Panc1 (cell line): Measurements from ENCODE around the gene CREM. TPM values are rescaled to one million over a fixed set of nuclear protein-coding genes. Genes with fewer than 3 reads are reported as not detected.

Experiments used
- ATAC-seq: fragments of 200-7000 bp; cut with Tn5 transposase; 2 replicates; pipeline ENCODE4 v1.9.1; 2020; ENCODE audit warnings: mild to moderate bottlenecking, moderate library complexity
- BruUV-seq: library from RNA; stranded (reverse); fragments of 400-500 nt; replicated peaks from 2 replicates; lab custom pipeline; 2021; lab: Mats Ljungman, UMichigan
- CTCF ChIA-PET: fragments of 300-600 bp; sonication (Branson Sonifier 250); formaldehyde crosslinking; loops from one replicate; lab custom pipeline; 2022; ENCODE audit warnings: antibody characterized with exemption; lab: Charles Lee
- POLR2A ChIA-PET: fragments of 300-600 bp; sonication (Branson Sonifier 250); formaldehyde crosslinking; loops from one replicate; lab custom pipeline; 2022; ENCODE audit warnings: antibody characterized with exemption; lab: Charles Lee
- DNase-seq: peaks from one replicate; pipeline ENCODE4 v3.0.0-alpha.2; 2010; ENCODE audit warnings: low read depth, low spot score
- H3K27ac ChIP-seq: 2 replicates; pipeline ENCODE4 v1.5.1; 2011; ENCODE audit warnings: mild to moderate bottlenecking, low read length, inconsistent platforms
- H3K27me3 ChIP-seq: fragments of 200-500 bp; sonication (Bioruptor generic); 2 replicates; pipeline ENCODE4 v1.6.0; 2014; ENCODE audit warnings: low read length, inconsistent platforms; ENCODE audit not compliant: control insufficient read depth, insufficient read depth
- H3K36me3 ChIP-seq: fragments of 200-500 bp; sonication (Bioruptor generic); 2 replicates; pipeline ENCODE4 v1.5.1; 2014; ENCODE audit warnings: inconsistent platforms, mild to moderate bottlenecking, low read length, moderate library complexity; ENCODE audit not compliant: control insufficient read depth, insufficient read depth
- H3K4me1 ChIP-seq: 2 replicates; pipeline ENCODE4 v1.5.1; 2011; ENCODE audit warnings: inconsistent platforms, mild to moderate bottlenecking, low read length, moderate library complexity; ENCODE audit not compliant: control insufficient read depth, insufficient read depth
- H3K4me3 ChIP-seq, 2 experiments: 2 replicates each; pipeline ENCODE4 v1.5.1; 2011 to 2012; ENCODE audit warnings: low read depth in 2 of 2, low read length in 2 of 2, mild to moderate bottlenecking in 2 of 2, inconsistent platforms in 1 of 2, moderate library complexity in 1 of 2
- H3K9me3 ChIP-seq: fragments of 200-500 bp; sonication (Bioruptor generic); 2 replicates; pipeline ENCODE4 v1.5.1; 2014; ENCODE audit warnings: low read depth, mild to moderate bottlenecking, inconsistent platforms, low read length, moderate library complexity; ENCODE audit not compliant: control insufficient read depth, insufficient read depth
- POLR2AphosphoS5 ChIP-seq: IDR thresholded peaks from 2 replicates; pipeline ENCODE4 v1.6.1; 2012; ENCODE audit warnings: mild to moderate bottlenecking, low read depth, low read length, moderate library complexity
- SIN3A ChIP-seq: IDR thresholded peaks from 2 replicates; pipeline ENCODE4 v1.6.1; 2012; ENCODE audit warnings: low read depth, mild to moderate bottlenecking, low read length, moderate library complexity, borderline replicate concordance; ENCODE audit not compliant: insufficient read depth
- TCF7L2 ChIP-seq: IDR thresholded peaks from 2 replicates; pipeline ENCODE4 v1.6.1; 2011; ENCODE audit warnings: mild to moderate bottlenecking, low read depth, low read length, inconsistent platforms
- in situ Hi-C: cut with HindIII; loops from 2 replicates; pipeline ENCODE4 v1.10.0; 2016; ENCODE audit warnings: low sequenced_read_pairs, low pct_unique_long_range_greater_than_20kb
- intact Hi-C: fragments of 100-400 bp; cut with micrococcal nuclease; formaldehyde crosslinking; loops from one replicate; pipeline ENCODE4 v1.10.0; 2022; ENCODE audit not compliant: unreplicated experiment
- total RNA-seq: library from RNA; stranded (reverse); gene quantifications from one replicate; pipeline ENCODE4 v1.2.1, GENCODE V29; 2021; ENCODE audit not compliant: unreplicated experiment
- TF ChIP-seq, protein P1 (sequence below), 2 experiments: IDR thresholded peaks; 2 replicates each; pipeline ENCODE4 v1.6.1; 2011 to 2012; ENCODE audit warnings: low read depth in 2 of 2, control low read depth in 1 of 2, low read length in 1 of 2, mild to moderate bottlenecking in 1 of 2, moderate library complexity in 1 of 2; ENCODE audit not compliant: insufficient read depth in 1 of 2
- TF ChIP-seq, protein P2 (sequence below): fragments of 450-650 bp; IDR thresholded peaks from 2 replicates; pipeline ENCODE4 v1.5.1; 2017; ENCODE audit warnings: mild to moderate bottlenecking

CREM gene
- total RNA-seq, 1 experiment from 2014 or later: 13.7 TPM

DNA sequence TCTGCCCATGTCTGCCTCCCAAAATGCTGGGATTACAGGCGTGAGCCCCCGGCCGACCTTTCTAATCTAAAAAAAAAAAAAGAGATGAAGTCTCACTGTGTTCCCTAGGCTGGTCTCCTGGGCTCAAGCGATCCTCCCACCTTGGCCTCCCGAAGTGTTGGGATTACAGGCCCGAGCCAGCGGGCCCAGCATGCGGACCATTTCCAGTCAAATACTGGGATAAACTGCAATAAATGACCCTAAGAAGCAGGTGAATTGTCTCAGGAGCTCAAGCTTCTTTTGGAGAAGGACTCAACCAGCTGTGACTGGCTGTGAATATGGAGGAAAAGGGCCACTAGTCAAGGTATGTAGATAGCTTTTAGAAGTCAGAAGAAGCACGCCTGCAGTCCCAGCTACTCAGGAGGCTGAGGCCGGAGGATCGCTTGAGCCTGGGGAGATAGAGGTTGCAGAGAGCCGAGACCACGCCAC is 550 bp upstream of the CREM start:
- ATAC-seq: no peak; the same call in 1 of the 2 replicates
- intact Hi-C loops: loop anchor here (2.0 kb wide), 1 partner anchor 71 kb away; no protein-coding TSS in a partner anchor
- in situ Hi-C loops: no loop called here
- peak overlapping the region; percentile 67 to 91 for H3K4me3 ChIP-seq
- TF ChIP-seq, protein P1, sequence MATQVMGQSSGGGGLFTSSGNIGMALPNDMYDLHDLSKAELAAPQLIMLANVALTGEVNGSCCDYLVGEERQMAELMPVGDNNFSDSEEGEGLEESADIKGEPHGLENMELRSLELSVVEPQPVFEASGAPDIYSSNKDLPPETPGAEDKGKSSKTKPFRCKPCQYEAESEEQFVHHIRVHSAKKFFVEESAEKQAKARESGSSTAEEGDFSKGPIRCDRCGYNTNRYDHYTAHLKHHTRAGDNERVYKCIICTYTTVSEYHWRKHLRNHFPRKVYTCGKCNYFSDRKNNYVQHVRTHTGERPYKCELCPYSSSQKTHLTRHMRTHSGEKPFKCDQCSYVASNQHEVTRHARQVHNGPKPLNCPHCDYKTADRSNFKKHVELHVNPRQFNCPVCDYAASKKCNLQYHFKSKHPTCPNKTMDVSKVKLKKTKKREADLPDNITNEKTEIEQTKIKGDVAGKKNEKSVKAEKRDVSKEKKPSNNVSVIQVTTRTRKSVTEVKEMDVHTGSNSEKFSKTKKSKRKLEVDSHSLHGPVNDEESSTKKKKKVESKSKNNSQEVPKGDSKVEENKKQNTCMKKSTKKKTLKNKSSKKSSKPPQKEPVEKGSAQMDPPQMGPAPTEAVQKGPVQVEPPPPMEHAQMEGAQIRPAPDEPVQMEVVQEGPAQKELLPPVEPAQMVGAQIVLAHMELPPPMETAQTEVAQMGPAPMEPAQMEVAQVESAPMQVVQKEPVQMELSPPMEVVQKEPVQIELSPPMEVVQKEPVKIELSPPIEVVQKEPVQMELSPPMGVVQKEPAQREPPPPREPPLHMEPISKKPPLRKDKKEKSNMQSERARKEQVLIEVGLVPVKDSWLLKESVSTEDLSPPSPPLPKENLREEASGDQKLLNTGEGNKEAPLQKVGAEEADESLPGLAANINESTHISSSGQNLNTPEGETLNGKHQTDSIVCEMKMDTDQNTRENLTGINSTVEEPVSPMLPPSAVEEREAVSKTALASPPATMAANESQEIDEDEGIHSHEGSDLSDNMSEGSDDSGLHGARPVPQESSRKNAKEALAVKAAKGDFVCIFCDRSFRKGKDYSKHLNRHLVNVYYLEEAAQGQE (IDR thresholded peaks at IDR 0.05; ENCODE audit: insufficient read depth in 1 of 2, low read depth in 2 of 2, low read length in 1 of 2): no peak
- TF ChIP-seq TCF7L2: no peak
- TF ChIP-seq, protein P2, sequence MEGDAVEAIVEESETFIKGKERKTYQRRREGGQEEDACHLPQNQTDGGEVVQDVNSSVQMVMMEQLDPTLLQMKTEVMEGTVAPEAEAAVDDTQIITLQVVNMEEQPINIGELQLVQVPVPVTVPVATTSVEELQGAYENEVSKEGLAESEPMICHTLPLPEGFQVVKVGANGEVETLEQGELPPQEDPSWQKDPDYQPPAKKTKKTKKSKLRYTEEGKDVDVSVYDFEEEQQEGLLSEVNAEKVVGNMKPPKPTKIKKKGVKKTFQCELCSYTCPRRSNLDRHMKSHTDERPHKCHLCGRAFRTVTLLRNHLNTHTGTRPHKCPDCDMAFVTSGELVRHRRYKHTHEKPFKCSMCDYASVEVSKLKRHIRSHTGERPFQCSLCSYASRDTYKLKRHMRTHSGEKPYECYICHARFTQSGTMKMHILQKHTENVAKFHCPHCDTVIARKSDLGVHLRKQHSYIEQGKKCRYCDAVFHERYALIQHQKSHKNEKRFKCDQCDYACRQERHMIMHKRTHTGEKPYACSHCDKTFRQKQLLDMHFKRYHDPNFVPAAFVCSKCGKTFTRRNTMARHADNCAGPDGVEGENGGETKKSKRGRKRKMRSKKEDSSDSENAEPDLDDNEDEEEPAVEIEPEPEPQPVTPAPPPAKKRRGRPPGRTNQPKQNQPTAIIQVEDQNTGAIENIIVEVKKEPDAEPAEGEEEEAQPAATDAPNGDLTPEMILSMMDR: no peak
- TF ChIP-seq SIN3A: no peak
- TF ChIP-seq POLR2AphosphoS5: no peak
- no peak for DNase-seq
- POLR2A ChIA-PET: interaction anchor here (0.7 to 1.4 kb wide), 2 partner anchors 70 to 455 kb away, joined by 4 to 5 read pairs; no protein-coding TSS in a partner anchor
- H3K36me3 ChIP-seq: peaks cover 3% of the 10 kb centered on the region; the same call in 1 of the 2 replicates
- no peaks in the 10 kb centered on the region for H3K9me3 ChIP-seq
- H3K27me3 ChIP-seq: no peaks in the 10 kb centered on the region
- peaks cover 3% of the 10 kb centered on the region; the same call in 1 of the 2 replicates for H3K4me1 ChIP-seq
- CTCF ChIA-PET: interaction anchor here (0.7 to 2.5 kb wide), 2 partner anchors 46 to 70 kb away, joined by 5 to 9 read pairs; no protein-coding TSS in a partner anchor
- peak overlapping the region; percentile 91 for H3K27ac ChIP-seq
- TSS peak; percentile 80 for BruUV-seq

DNA sequence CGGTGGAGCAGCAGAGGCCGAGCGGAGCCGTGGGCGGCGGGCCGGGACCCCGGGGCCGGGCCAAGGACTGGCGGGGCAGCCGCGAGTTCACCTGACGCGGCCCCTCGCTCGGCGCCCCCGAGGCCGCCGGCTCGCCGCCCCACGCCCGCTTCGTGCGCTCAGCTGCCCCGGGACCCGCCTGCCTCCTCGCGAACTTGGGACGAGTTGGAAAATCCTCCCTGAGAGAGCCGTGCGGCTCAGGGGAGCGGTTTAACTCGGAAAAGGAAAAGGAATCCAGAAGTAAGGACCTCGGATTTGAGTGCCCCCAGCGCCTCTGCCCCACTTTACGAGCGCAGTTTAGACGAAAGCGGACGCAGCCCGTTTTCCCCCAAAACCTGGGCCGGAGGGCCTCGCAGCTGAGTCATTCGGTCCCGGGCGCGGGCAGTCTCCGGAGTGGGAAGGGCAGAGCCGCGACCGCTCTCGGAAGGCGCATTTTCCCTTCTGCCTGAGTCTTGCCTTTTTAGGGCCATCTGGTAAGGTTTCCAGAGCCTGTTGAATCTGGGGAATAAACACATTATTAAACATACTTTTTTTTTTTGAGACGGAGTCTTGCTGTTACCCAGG is 744 bp downstream of the CREM start:
- Histone ChIP-seq H3K27me3 (no peaks in the 10 kb centered on the region), H3K4me1 (peaks cover 3% of the 10 kb centered on the region; the same call in 1 of the 2 replicates), H3K4me3 (peak overlapping the region; percentile 89 to 91), H3K36me3 (peaks cover 3% of the 10 kb centered on the region; the same call in 1 of the 2 replicates), H3K9me3 (no peaks in the 10 kb centered on the region), H3K27ac (peak overlapping the region; percentile 89)
- ATAC-seq (peak; percentile 23; the same call in 1 of the 2 replicates), DNase-seq (no peak)
- BruUV-seq: TSS peak; percentile 79
- ChIA-PET POLR2A (interaction anchor here (0.7 to 1.4 kb wide), 2 partner anchors 68 kb away, joined by 5 to 6 read pairs; no protein-coding TSS in a partner anchor), CTCF (interaction anchor here (0.7 to 2.5 kb wide), 2 partner anchors 60 to 68 kb away, joined by 3 to 9 read pairs; no protein-coding TSS in a partner anchor)
- TF ChIP-seq SIN3A (no peak), TCF7L2 (no peak), POLR2AphosphoS5 (no peak)
- TF ChIP-seq, protein P1 (IDR thresholded peaks at IDR 0.05; ENCODE audit: insufficient read depth in 1 of 2, low read depth in 2 of 2, low read length in 1 of 2): no peak
- TF ChIP-seq, protein P2: no peak
- in situ Hi-C loops: no loop called here
- intact Hi-C loops: loop anchor here (2.0 kb wide), 1 partner anchor 69 kb away; no protein-coding TSS in a partner anchor
